ENCODE data around the gene KCTD6. TPM values are rescaled to one million over a fixed set of nuclear protein-coding genes. Genes with fewer than 3 reads are reported as not detected.

The KCTD6 gene
- 6.3 and 6.8 TPM in 2 replicates for total RNA-seq (2012; rRNA removed)

- H3K36me3 ChIP-seq (ENCODE audit: insufficient read depth, low read length): no peaks in the 10 kb centered on the region
- no peaks in the 10 kb centered on the region for H3K9me3 ChIP-seq (replicated peaks; ENCODE audit: low read length)
- H3K4me3 ChIP-seq (ENCODE audit: low read length): peak within 1 kb of the TSS; percentile 86
- peak within 1 kb of the TSS; percentile 88 for H3K4me2 ChIP-seq (ENCODE audit: low read length)
- H3K9ac ChIP-seq (ENCODE audit: low read depth, low read length): peak within 1 kb of the TSS; percentile 86
- H3K4me1 ChIP-seq (ENCODE audit: control insufficient read depth, insufficient read depth, low read length): peaks cover 52% of the 10 kb centered on the region
- no peaks in the 10 kb centered on the region for H3K27me3 ChIP-seq (ENCODE audit: control insufficient read depth, insufficient read depth, low read length)
Observed at GRCh38 chr3:58491506-58492402, at the start of gene KCTD6. TSS of gene KCTD6 (plus strand) at chr3:58492096. CDS start at chr3:58498756, 6,660 bp downstream.

DNA sequence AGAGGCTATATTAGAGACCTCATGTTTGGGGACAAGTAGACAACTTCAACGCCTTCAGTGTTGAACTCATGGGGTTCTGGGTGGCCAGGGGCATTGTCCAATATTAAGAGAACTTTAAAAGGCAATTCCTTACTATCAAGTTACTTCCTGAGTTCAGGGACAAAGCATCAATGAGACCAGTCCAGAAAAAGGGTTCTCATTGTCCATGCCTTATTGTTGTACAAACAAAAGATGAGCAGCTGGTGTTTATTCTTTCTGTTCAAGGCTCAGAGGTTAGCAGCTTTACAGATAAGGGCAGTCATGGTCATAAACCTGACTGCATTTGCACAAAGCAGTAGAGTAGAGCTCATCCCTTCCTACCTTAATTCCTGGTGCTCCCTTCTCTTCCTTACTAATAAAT, 39.7 kb upstream of the KCTD6 start:
- H3K4me3 ChIP-seq (ENCODE audit: low read length): no peak overlapping the region
- H3K4me1 ChIP-seq (ENCODE audit: control insufficient read depth, insufficient read depth, low read length): no peaks in the 10 kb centered on the region
- peaks cover under 1% of the 10 kb centered on the region for H3K27me3 ChIP-seq (ENCODE audit: control insufficient read depth, insufficient read depth, low read length)
- no peak overlapping the region for H3K4me2 ChIP-seq (ENCODE audit: low read length)
- no peaks in the 10 kb centered on the region for H3K36me3 ChIP-seq (ENCODE audit: insufficient read depth, low read length)
- H3K9me3 ChIP-seq (replicated peaks; ENCODE audit: low read length): no peaks in the 10 kb centered on the region
- no peak overlapping the region for H3K9ac ChIP-seq (ENCODE audit: low read depth, low read length)

DNA sequence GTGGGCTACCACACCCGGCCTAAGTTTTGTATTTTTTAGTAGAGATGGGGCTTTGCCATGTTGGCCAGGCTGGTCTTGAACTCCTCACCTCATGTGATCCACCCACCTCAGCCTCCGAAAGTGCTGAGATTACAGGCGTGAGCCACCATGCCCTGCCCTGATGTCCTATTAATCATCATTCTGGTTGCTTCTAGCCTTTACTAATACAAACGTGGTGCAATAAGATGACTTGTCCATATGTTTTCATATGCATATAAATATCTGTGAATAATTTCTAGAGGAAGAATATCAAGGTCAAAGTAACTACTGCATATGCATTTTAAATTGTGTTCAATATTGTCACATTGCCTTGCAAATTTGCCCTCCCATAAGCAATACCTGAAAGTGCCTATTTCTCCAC, 32.7 kb upstream of the KCTD6 start:
- peaks cover 14% of the 10 kb centered on the region for H3K4me1 ChIP-seq (ENCODE audit: control insufficient read depth, insufficient read depth, low read length)
- no peak overlapping the region for H3K4me2 ChIP-seq (ENCODE audit: low read length)
- H3K36me3 ChIP-seq (ENCODE audit: insufficient read depth, low read length): no peaks in the 10 kb centered on the region

GRCh38 chr3:58462829-58463180, 29.1 kb upstream of the KCTD6 start:
- H3K4me2 ChIP-seq (ENCODE audit: low read length): no peak overlapping the region
- H3K9ac ChIP-seq (ENCODE audit: low read depth, low read length): no peak overlapping the region
- H3K4me1 ChIP-seq (ENCODE audit: control insufficient read depth, insufficient read depth, low read length): peaks cover 14% of the 10 kb centered on the region
- H3K36me3 ChIP-seq (ENCODE audit: insufficient read depth, low read length): no peaks in the 10 kb centered on the region
- no peaks in the 10 kb centered on the region for H3K9me3 ChIP-seq (replicated peaks; ENCODE audit: low read length)
- no peaks in the 10 kb centered on the region for H3K27me3 ChIP-seq (ENCODE audit: control insufficient read depth, insufficient read depth, low read length)
- H3K4me3 ChIP-seq (ENCODE audit: low read length): no peak overlapping the region

More for the DNA sequence above, 32.7 kb upstream of the KCTD6 start:
- H3K9ac ChIP-seq (ENCODE audit: low read depth, low read length): no peak overlapping the region
- no peaks in the 10 kb centered on the region for H3K9me3 ChIP-seq (replicated peaks; ENCODE audit: low read length)
- peaks cover 2% of the 10 kb centered on the region for H3K27me3 ChIP-seq (ENCODE audit: control insufficient read depth, insufficient read depth, low read length)
- H3K4me3 ChIP-seq (ENCODE audit: low read length): no peak overlapping the region

DNA sequence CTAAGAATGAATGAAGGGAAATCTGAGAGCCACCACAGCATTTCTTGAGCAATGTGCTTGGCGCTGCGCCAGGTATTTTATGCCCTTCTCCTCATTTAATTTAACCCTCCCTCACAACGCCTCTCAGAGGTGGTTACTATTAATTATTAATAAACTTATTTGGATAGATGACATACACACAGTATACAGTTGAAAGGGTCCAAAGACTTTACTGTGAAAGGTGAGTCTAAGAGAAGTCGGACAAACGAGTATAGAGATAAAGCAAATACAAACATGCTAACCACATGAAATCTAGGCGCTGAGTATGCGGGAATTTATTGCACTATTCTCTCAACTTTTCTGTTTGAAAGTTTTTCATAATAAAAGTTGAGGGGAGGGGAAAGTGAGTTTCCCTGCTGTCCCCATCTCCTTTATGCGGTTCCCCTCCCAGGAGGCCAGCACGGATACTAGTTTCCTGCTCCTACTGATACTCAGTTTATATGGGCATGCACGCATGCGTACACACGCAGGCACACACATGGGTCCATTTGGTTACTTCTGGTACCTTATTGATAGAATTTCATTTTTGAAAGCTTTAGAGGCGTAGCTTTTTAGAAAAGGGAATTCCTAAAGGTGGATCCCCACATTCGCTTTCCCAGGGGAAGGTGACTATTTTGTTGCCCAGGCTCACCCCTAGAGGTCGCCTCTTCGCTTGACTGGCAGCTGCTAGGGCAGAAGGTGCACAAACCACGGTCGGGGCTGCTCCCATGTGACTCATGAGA, 28.5 kb upstream of the KCTD6 start:
- peak overlapping the region; percentile 32 for H3K4me3 ChIP-seq (ENCODE audit: low read length)
- peaks cover 14% of the 10 kb centered on the region for H3K4me1 ChIP-seq (ENCODE audit: control insufficient read depth, insufficient read depth, low read length)
- no peaks in the 10 kb centered on the region for H3K27me3 ChIP-seq (ENCODE audit: control insufficient read depth, insufficient read depth, low read length)
- peak overlapping the region; percentile 59 for H3K4me2 ChIP-seq (ENCODE audit: low read length)
- H3K9me3 ChIP-seq (replicated peaks; ENCODE audit: low read length): no peaks in the 10 kb centered on the region
- H3K9ac ChIP-seq (ENCODE audit: low read depth, low read length): no peak overlapping the region
- H3K36me3 ChIP-seq (ENCODE audit: insufficient read depth, low read length): no peaks in the 10 kb centered on the region

GRCh38 chr3:58463942-58464271, 28.0 kb upstream of the KCTD6 start:
- Histone ChIP-seq H3K27me3 (ENCODE audit: control insufficient read depth, insufficient read depth, low read length) (no peaks in the 10 kb centered on the region), H3K9ac (ENCODE audit: low read depth, low read length) (no peak overlapping the region), H3K4me3 (ENCODE audit: low read length) (peak overlapping the region; percentile 27), H3K9me3 (replicated peaks; ENCODE audit: low read length) (no peaks in the 10 kb centered on the region), H3K4me2 (ENCODE audit: low read length) (peak overlapping the region; percentile 59), H3K36me3 (ENCODE audit: insufficient read depth, low read length) (no peaks in the 10 kb centered on the region), H3K4me1 (ENCODE audit: control insufficient read depth, insufficient read depth, low read length) (peaks cover 14% of the 10 kb centered on the region)

- Histone ChIP-seq H3K9ac (ENCODE audit: low read depth, low read length) (no peak overlapping the region), H3K4me3 (ENCODE audit: low read length) (no peak overlapping the region), H3K9me3 (replicated peaks; ENCODE audit: low read length) (no peaks in the 10 kb centered on the region), H3K4me1 (ENCODE audit: control insufficient read depth, insufficient read depth, low read length) (peaks cover 14% of the 10 kb centered on the region), H3K4me2 (ENCODE audit: low read length) (no peak overlapping the region), H3K27me3 (ENCODE audit: control insufficient read depth, insufficient read depth, low read length) (no peaks in the 10 kb centered on the region), H3K36me3 (ENCODE audit: insufficient read depth, low read length) (no peaks in the 10 kb centered on the region)
Observed at GRCh38 chr3:58464866-58465265, 27.0 kb upstream of the KCTD6 start.

GRCh38 chr3:58466899-58467563, 24.9 kb upstream of the KCTD6 start:
- Histone ChIP-seq H3K4me3 (ENCODE audit: low read length) (no peak overlapping the region), H3K9ac (ENCODE audit: low read depth, low read length) (no peak overlapping the region), H3K4me1 (ENCODE audit: control insufficient read depth, insufficient read depth, low read length) (peaks cover 31% of the 10 kb centered on the region), H3K27me3 (ENCODE audit: control insufficient read depth, insufficient read depth, low read length) (no peaks in the 10 kb centered on the region), H3K9me3 (replicated peaks; ENCODE audit: low read length) (no peaks in the 10 kb centered on the region), H3K4me2 (ENCODE audit: low read length) (no peak overlapping the region), H3K36me3 (ENCODE audit: insufficient read depth, low read length) (no peaks in the 10 kb centered on the region)

DNA sequence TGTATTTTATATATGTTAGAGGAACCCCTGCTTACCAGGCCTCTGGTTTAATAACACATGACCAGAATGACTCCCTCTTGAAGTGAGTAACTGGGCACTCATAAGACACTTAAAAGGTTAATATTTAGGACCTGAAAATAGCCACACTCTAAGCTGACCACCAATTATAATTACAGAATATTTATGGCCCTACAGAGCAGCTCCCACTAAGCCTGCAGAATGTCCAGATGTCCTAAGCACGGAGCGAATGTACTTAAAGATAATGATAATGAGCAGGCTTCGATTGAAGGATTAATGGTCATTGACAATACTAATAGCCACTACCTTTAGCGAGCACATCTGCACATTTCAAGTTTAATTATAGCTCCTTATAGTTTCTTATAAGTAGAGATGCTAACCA, 22.8 kb upstream of the KCTD6 start:
- Histone ChIP-seq H3K27me3 (ENCODE audit: control insufficient read depth, insufficient read depth, low read length) (no peaks in the 10 kb centered on the region), H3K9ac (ENCODE audit: low read depth, low read length) (no peak overlapping the region), H3K4me2 (ENCODE audit: low read length) (no peak overlapping the region), H3K36me3 (ENCODE audit: insufficient read depth, low read length) (no peaks in the 10 kb centered on the region), H3K4me1 (ENCODE audit: control insufficient read depth, insufficient read depth, low read length) (peaks cover 18% of the 10 kb centered on the region), H3K4me3 (ENCODE audit: low read length) (no peak overlapping the region), H3K9me3 (replicated peaks; ENCODE audit: low read length) (no peaks in the 10 kb centered on the region)

DNA sequence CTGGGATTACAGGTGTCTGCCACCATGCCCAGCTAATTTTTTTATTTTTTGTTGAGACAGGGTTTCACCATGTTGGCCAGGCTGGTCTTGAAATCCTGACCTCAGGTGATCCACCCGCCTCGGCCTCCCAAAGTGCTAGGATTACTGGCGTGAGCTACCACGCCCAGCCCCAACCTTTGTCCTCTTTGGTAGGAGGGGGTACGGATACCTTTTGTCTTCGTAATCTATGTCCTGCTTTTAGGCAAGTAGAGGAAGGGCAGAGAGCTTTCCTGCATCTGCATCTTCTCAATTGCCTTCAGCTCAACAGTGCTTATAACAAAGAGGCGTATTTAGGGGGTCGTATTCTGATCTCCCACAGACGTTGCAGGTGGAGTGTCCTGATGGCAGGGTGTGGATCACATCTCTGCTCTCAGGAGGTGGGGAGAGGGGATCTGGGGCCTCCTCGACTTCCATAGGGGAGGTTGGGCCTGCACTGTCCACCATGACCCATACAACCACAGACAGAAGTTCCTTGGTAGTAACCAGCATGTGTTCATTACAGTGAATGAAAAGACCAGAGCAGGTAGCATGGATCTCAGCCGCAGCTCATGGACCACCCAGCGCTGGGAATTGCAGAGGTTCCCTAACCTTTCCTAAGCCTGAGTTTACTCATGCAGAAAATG, 21.4 kb upstream of the KCTD6 start:
- H3K4me3 ChIP-seq (ENCODE audit: low read length): no peak overlapping the region
- H3K27me3 ChIP-seq (ENCODE audit: control insufficient read depth, insufficient read depth, low read length): no peaks in the 10 kb centered on the region
- H3K4me1 ChIP-seq (ENCODE audit: control insufficient read depth, insufficient read depth, low read length): peaks cover 27% of the 10 kb centered on the region
- H3K9me3 ChIP-seq (replicated peaks; ENCODE audit: low read length): no peaks in the 10 kb centered on the region
- H3K36me3 ChIP-seq (ENCODE audit: insufficient read depth, low read length): no peaks in the 10 kb centered on the region
- no peak overlapping the region for H3K9ac ChIP-seq (ENCODE audit: low read depth, low read length)
- H3K4me2 ChIP-seq (ENCODE audit: low read length): peak overlapping the region; percentile 43

Data from skeletal muscle satellite cell (primary cell).